HepG2 (cell line): ENCODE measurements around the gene ZNF174. TPM values are rescaled to one million over a fixed set of nuclear protein-coding genes. Genes with fewer than 3 reads are reported as not detected.

Experiments used
- ATAC-seq: fragments of 200-7000 bp; cut with Tn5 transposase; 3 replicates; pipeline ENCODE4 v1.9.1; 2020; ENCODE audit warnings: mild to moderate bottlenecking, moderate library complexity
- BruUV-seq: library from RNA; stranded (reverse); fragments of 400-500 nt; replicated peaks from 2 replicates; lab custom pipeline; 2021; lab: Mats Ljungman, UMichigan
- CTCF ChIA-PET: fragments of 300-600 bp; formaldehyde crosslinking; extraction: SDS; loops from one replicate; lab custom pipeline; 2021; ENCODE audit warnings: low total read pairs, inconsistent platforms, low intra/inter-chr PET ratio; lab: Yijun Ruan, JAX
- POLR2A ChIA-PET: fragments of 350-600 bp; sonication (Branson Sonifier 250); formaldehyde crosslinking; loops from one replicate; lab custom pipeline; 2020; ENCODE audit warnings: antibody characterized with exemption, inconsistent platforms; lab: Yijun Ruan, JAX
- DNase-seq: peaks from one replicate; pipeline ENCODE4 v3.0.0-alpha.2; 2015; ENCODE audit warnings: low spot score
- FAIRE-seq: peaks from 3 replicates; lab custom pipeline; 2011; peaks lifted over from hg19 to GRCh38; lab: Jason Lieb, UNC
- H2AFZ ChIP-seq: one replicate; pipeline ENCODE4 v1.6.1; 2011; ENCODE audit warnings: low read length, inconsistent platforms
- H3K27ac ChIP-seq: fragments of 300-600 bp; 3 replicates; pipeline ENCODE4 v1.8.0; 2011; ENCODE audit warnings: mixed run types, mild to moderate bottlenecking, mixed read lengths, low read length, inconsistent platforms; ENCODE audit not compliant: insufficient read depth; ENCODE audit errors: extremely low read length
- H3K27me3 ChIP-seq, 2 experiments: fragments of 200-600 bp in 1 of 2; 2 replicates in 1 of 2; 3 replicates in 1 of 2; pipeline versions ENCODE4 v1.6.0 to v1.8.0; 2011; ENCODE audit warnings: low read length in 2 of 2, mild to moderate bottlenecking in 2 of 2, moderate library complexity in 2 of 2, inconsistent platforms in 1 of 2; ENCODE audit not compliant: insufficient read depth in 2 of 2, control insufficient read depth in 1 of 2
- H3K36me3 ChIP-seq, 2 experiments: fragments of 200-600 bp in 1 of 2; replicated peaks in 1 of 2; 2 replicates in 1 of 2; 3 replicates in 1 of 2; pipeline versions ENCODE4 v1.5.1 to v1.8.0; 2011; ENCODE audit warnings: low read length in 2 of 2, inconsistent platforms in 1 of 2; ENCODE audit not compliant: insufficient read depth in 2 of 2, control insufficient read depth in 1 of 2
- H3K4me1 ChIP-seq: 2 replicates; pipeline ENCODE4 v1.5.1; 2012; ENCODE audit warnings: low read length, inconsistent platforms; ENCODE audit not compliant: insufficient read depth
- H3K4me2 ChIP-seq: 2 replicates; pipeline ENCODE4 v1.6.0; 2011; ENCODE audit warnings: low read depth, low read length, inconsistent platforms
- H3K4me3 ChIP-seq, 3 experiments: fragments of 200-600 bp in 1 of 3; sonication (generic), shearing (Covaris generic) in 1 of 3; replicated peaks in 1 of 3; 2 replicates each; pipeline ENCODE4 v1.5.1; 2011 to 2016; ENCODE audit warnings: low read length in 3 of 3, inconsistent platforms in 2 of 3, low read depth in 2 of 3, mild to moderate bottlenecking in 2 of 3, control low read depth in 1 of 3, mixed read lengths in 1 of 3; ENCODE audit not compliant: insufficient read depth in 1 of 3
- H3K79me2 ChIP-seq: one replicate; pipeline ENCODE4 v1.6.1; 2011; ENCODE audit warnings: low read length, inconsistent platforms; ENCODE audit not compliant: insufficient read depth
- H3K9ac ChIP-seq: 2 replicates; pipeline ENCODE4 v1.6.0; 2011; ENCODE audit warnings: mild to moderate bottlenecking, low read depth, low read length, inconsistent platforms; ENCODE audit not compliant: insufficient read depth
- H3K9me3 ChIP-seq: 2 replicates; pipeline ENCODE4 v1.5.1; 2012; ENCODE audit warnings: mild to moderate bottlenecking, low read length
- H4K20me1 ChIP-seq: 2 replicates; pipeline ENCODE4 v1.6.0; 2011; ENCODE audit warnings: inconsistent platforms, mild to moderate bottlenecking, low read length, moderate library complexity; ENCODE audit not compliant: insufficient read depth
- DNMT1 ChIP-seq: sonication (generic); formaldehyde crosslinking; IDR thresholded peaks from 2 replicates; pipeline ENCODE4 v1.5.1; 2020; ENCODE audit warnings: mild to moderate bottlenecking, missing genetic modification reagents
- ETV6 ChIP-seq: sonication (generic); formaldehyde crosslinking; conservative IDR thresholded peaks from 2 replicates; pipeline ENCODE4 v1.4.0; 2020; ENCODE audit warnings: missing genetic modification reagents
- HOXD1 ChIP-seq: sonication (generic); formaldehyde crosslinking; IDR thresholded peaks from 2 replicates; pipeline ENCODE4 v1.5.0; 2020; ENCODE audit warnings: missing genetic modification reagents
- KDM2A ChIP-seq: sonication (generic); formaldehyde crosslinking; IDR thresholded peaks from 2 replicates; pipeline ENCODE4 v1.4.0; 2020; ENCODE audit warnings: low read depth, missing genetic modification reagents, borderline replicate concordance
- KDM5A ChIP-seq: fragments of 200-600 bp; sonication (generic); IDR thresholded peaks from 2 replicates; pipeline ENCODE4 v1.7.0; 2018; ENCODE audit warnings: antibody characterized with exemption, mild to moderate bottlenecking, low read length, borderline replicate concordance
- MZF1 ChIP-seq: sonication (generic); formaldehyde crosslinking; IDR thresholded peaks from 2 replicates; pipeline ENCODE4 v1.8.1; 2023; ENCODE audit warnings: mild to moderate bottlenecking, missing genetic modification reagents, borderline replicate concordance
- PAWR ChIP-seq: sonication (generic); formaldehyde crosslinking; IDR thresholded peaks from 2 replicates; pipeline ENCODE4 v1.4.0; 2020; ENCODE audit warnings: missing genetic modification reagents, mild to moderate bottlenecking, borderline replicate concordance
- SRY ChIP-seq: sonication (generic); formaldehyde crosslinking; IDR thresholded peaks from 2 replicates; pipeline ENCODE4 v1.8.0; 2022; ENCODE audit warnings: mild to moderate bottlenecking, missing genetic modification reagents
- TERF1 ChIP-seq: sonication (generic); formaldehyde crosslinking; IDR thresholded peaks from 2 replicates; pipeline ENCODE4 v1.8.0; 2022; ENCODE audit warnings: mild to moderate bottlenecking, missing genetic modification reagents, moderate library complexity
- ZBTB7A ChIP-seq: sonication (generic); formaldehyde crosslinking; IDR thresholded peaks from 2 replicates; pipeline ENCODE4 v1.8.0; 2022; ENCODE audit warnings: mild to moderate bottlenecking, missing genetic modification reagents
- ZFP36L1 ChIP-seq: sonication (generic); formaldehyde crosslinking; IDR thresholded peaks from 2 replicates; pipeline ENCODE4 v1.8.0; 2022; ENCODE audit warnings: mild to moderate bottlenecking, missing genetic modification reagents, moderate library complexity
- ZMAT3 ChIP-seq: sonication (generic); formaldehyde crosslinking; conservative IDR thresholded peaks from 2 replicates; pipeline ENCODE4 v1.7.0; 2021; ENCODE audit warnings: missing genetic modification reagents
- ZNF354B ChIP-seq: sonication (generic); formaldehyde crosslinking; IDR thresholded peaks from 2 replicates; pipeline ENCODE4 v1.8.0; 2022; ENCODE audit warnings: mild to moderate bottlenecking, missing genetic modification reagents
- ZNF383 ChIP-seq: sonication (generic); formaldehyde crosslinking; IDR thresholded peaks from 2 replicates; pipeline ENCODE4 v1.4.0; 2020; ENCODE audit warnings: missing genetic modification reagents, mild to moderate bottlenecking, borderline replicate concordance
- ZNF543 ChIP-seq: sonication (generic); formaldehyde crosslinking; IDR thresholded peaks from 2 replicates; pipeline ENCODE4 v1.4.0; 2020; ENCODE audit warnings: mild to moderate bottlenecking, missing genetic modification reagents
- ZNF547 ChIP-seq: sonication (generic); formaldehyde crosslinking; IDR thresholded peaks from 2 replicates; pipeline ENCODE4 v1.5.1; 2020; ENCODE audit warnings: mild to moderate bottlenecking, missing genetic modification reagents
- ZNF737 ChIP-seq: sonication (generic); formaldehyde crosslinking; IDR thresholded peaks from 2 replicates; pipeline ENCODE4 v1.5.0; 2020; ENCODE audit warnings: missing genetic modification reagents, mild to moderate bottlenecking, borderline replicate concordance
- ZNF839 ChIP-seq: sonication (generic); formaldehyde crosslinking; IDR thresholded peaks from 2 replicates; pipeline ENCODE4 v1.4.0; 2020; ENCODE audit warnings: missing genetic modification reagents, mild to moderate bottlenecking, borderline replicate concordance
- ZNF850 ChIP-seq: sonication (generic); formaldehyde crosslinking; conservative IDR thresholded peaks from 2 replicates; pipeline ENCODE4 v1.9.0; 2021; ENCODE audit warnings: mild to moderate bottlenecking, missing genetic modification reagents
- WGBS: methylation state at CpG from one replicate; pipeline ENCODE4 v1.1.6; 2017; ENCODE audit warnings: low lambda C conversion rate; 5-methylcytosine and 5-hydroxymethylcytosine counted together
- in situ Hi-C: cut with HindIII; loops from 2 replicates; pipeline ENCODE4 v1.10.0; 2017; ENCODE audit warnings: low pct_unique_long_range_greater_than_20kb; ENCODE audit not compliant: extremely low pct_ligation_motif_present
- intact Hi-C: fragments of 100-400 bp; cut with micrococcal nuclease; formaldehyde crosslinking; loops from one replicate; pipeline ENCODE4 v1.10.0; 2022; ENCODE audit not compliant: unreplicated experiment
- polyA plus RNA-seq, 8 experiments: library from polyadenylated mRNA; depleted of rRNA in 3 of 8; stranded (reverse) in 7 of 8; unstranded in 1 of 8; fragments of >200 nt; fragmentation: Illumina TruSeq in 4 of 8; extraction: Trizol in 4 of 8; gene quantifications; 2 replicates each; pipeline versions ENCODE4 v1.2.1 to v1.2.3, GENCODE V29; 2011 to 2016; ENCODE audit warnings: low read depth in 4 of 8, missing spikeins in 1 of 8, mixed read lengths in 1 of 8; ENCODE audit not compliant: insufficient read depth in 1 of 8
- total RNA-seq, 5 experiments: library from RNA; depleted of rRNA; stranded (reverse); fragments of >200 nt; fragmentation: Illumina TruSeq; extraction: Trizol; gene quantifications; 2 replicates each; pipeline ENCODE4 v1.2.3, GENCODE V29; 2016; ENCODE audit warnings: low read depth in 1 of 5
- TF ChIP-seq, protein P1 (sequence below): sonication (generic); formaldehyde crosslinking; IDR thresholded peaks from 2 replicates; pipeline ENCODE4 v1.9.0; 2021; ENCODE audit warnings: missing genetic modification reagents, borderline replicate concordance

The ZNF174 gene
- total and polyA plus RNA-seq, 2 of the 13 experiments (the other 11 are each of a cell fraction or from before 2014, with no cell fraction given): 8.3 to 10.6 TPM

- H3K4me2 ChIP-seq: peak within 1 kb of the TSS; percentile 70
- no peak for TF ChIP-seq ZNF839
- no peak for TF ChIP-seq ZNF383 (CRISPR knock-in tag)
- no peak for TF ChIP-seq SRY (CRISPR knock-in tag)
- no peak for TF ChIP-seq PAWR (CRISPR knock-in tag)
- no peak for TF ChIP-seq ZFP36L1 (CRISPR knock-in tag)
- TF ChIP-seq ZNF850 (CRISPR knock-in tag): no peak
- no peak for TF ChIP-seq ZBTB7A (CRISPR knock-in tag)
- TF ChIP-seq KDM2A (CRISPR knock-in tag): peak; percentile 39; the same call in 1 of the 2 replicates
- no peak for TF ChIP-seq TERF1 (CRISPR knock-in tag)
- no peak for TF ChIP-seq ZNF543 (CRISPR knock-in tag)
- TF ChIP-seq MZF1 (CRISPR knock-in tag): no peak
- no peak for TF ChIP-seq ETV6 (CRISPR knock-in tag)
- peak; percentile 81 for TF ChIP-seq KDM5A
- no peak for TF ChIP-seq DNMT1 (CRISPR knock-in tag)
- TF ChIP-seq ZNF354B (CRISPR knock-in tag): no peak
- TF ChIP-seq, protein P1, sequence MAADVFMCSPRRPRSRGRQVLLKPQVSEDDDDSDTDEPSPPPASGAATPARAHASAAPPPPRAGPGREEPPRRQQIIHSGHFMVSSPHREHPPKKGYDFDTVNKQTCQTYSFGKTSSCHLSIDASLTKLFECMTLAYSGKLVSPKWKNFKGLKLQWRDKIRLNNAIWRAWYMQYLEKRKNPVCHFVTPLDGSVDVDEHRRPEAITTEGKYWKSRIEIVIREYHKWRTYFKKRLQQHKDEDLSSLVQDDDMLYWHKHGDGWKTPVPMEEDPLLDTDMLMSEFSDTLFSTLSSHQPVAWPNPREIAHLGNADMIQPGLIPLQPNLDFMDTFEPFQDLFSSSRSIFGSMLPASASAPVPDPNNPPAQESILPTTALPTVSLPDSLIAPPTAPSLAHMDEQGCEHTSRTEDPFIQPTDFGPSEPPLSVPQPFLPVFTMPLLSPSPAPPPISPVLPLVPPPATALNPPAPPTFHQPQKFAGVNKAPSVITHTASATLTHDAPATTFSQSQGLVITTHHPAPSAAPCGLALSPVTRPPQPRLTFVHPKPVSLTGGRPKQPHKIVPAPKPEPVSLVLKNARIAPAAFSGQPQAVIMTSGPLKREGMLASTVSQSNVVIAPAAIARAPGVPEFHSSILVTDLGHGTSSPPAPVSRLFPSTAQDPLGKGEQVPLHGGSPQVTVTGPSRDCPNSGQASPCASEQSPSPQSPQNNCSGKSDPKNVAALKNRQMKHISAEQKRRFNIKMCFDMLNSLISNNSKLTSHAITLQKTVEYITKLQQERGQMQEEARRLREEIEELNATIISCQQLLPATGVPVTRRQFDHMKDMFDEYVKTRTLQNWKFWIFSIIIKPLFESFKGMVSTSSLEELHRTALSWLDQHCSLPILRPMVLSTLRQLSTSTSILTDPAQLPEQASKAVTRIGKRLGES (CRISPR knock-in tag): no peak
- TF ChIP-seq ZNF547: no peak
- TF ChIP-seq HOXD1 (CRISPR knock-in tag): no peak
- no peak for TF ChIP-seq ZNF737 (CRISPR knock-in tag)
- no peak for TF ChIP-seq ZMAT3 (CRISPR knock-in tag)
Observed at GRCh38 chr16:3443108-3444031, 42.4 kb downstream of the ZNF174 start, which contains the start of the genes NAA60 and ZNF597. NAA60 (plus strand) TSS chr16:3443680; CDS start chr16:3476228, 32,548 bp downstream. ZNF597 (minus strand) TSS chr16:3443504; CDS start chr16:3443153, 351 bp downstream.

More at GRCh38 chr16:3443108-3444031, 42.4 kb downstream of the ZNF174 start, which contains the start of the genes NAA60 and ZNF597:
- Histone ChIP-seq H3K79me2 (peaks cover 42% of the 10 kb centered on the region), H4K20me1 (no peaks in the 10 kb centered on the region; the same call in 1 of the 2 replicates), H3K9me3 (no peaks in the 10 kb centered on the region), H3K9ac (peak within 1 kb of the TSS; percentile 88), H3K27ac (peak within 1 kb of the TSS; percentile 78), H2AFZ (no peak within 1 kb of the TSS), H3K4me1 (peaks cover 66% of the 10 kb centered on the region), H3K4me3 (peak within 1 kb of the TSS; percentile 66 to 76 (median 75)), H3K36me3 (peaks cover 0 to 2% of the 10 kb centered on the region in 2 experiments; a peak in 1 of 5 replicates), H3K27me3 (no peaks in the 10 kb centered on the region; a peak in 1 of 5 replicates)
- DNase-seq (peak; percentile 93), FAIRE-seq (peak; percentile 93), ATAC-seq (peak; percentile 94)
- ChIA-PET CTCF (no interaction called here), POLR2A (interaction anchor here (1.0 to 3.0 kb wide), 10 partner anchors 9 to 184 kb away, joined by 3 to 46 read pairs (median 5); partner anchors contain the start of genes ZNF174 and ZSCAN32)
- intact Hi-C loops (loop anchor here (2.0 to 5.0 kb wide), 2 partner anchors 15 to 41 kb away; partner anchors contain the start of genes ZNF174 and ZSCAN32), in situ Hi-C loops (no loop called here)
- TSS peak; percentile 58 for BruUV-seq
- WGBS: 57% methylated on average over 55 of the region's 61 CpGs
